HepG2 (cell line): ENCODE results near the gene AAR2. TPM values are rescaled to one million over a fixed set of nuclear protein-coding genes. Genes with fewer than 3 reads are reported as not detected.

Experiments
- ATAC-seq: fragments of 200-7000 bp; cut with Tn5 transposase; 3 replicates; pipeline ENCODE4 v1.9.1; 2020; ENCODE audit warnings: mild to moderate bottlenecking, moderate library complexity
- BruUV-seq: library from RNA; stranded (reverse); fragments of 400-500 nt; replicated peaks from 2 replicates; lab custom pipeline; 2021; lab: Mats Ljungman, UMichigan
- CTCF ChIA-PET: fragments of 300-600 bp; formaldehyde crosslinking; extraction: SDS; loops from one replicate; lab custom pipeline; 2021; ENCODE audit warnings: low total read pairs, inconsistent platforms, low intra/inter-chr PET ratio; lab: Yijun Ruan, JAX
- POLR2A ChIA-PET: fragments of 350-600 bp; sonication (Branson Sonifier 250); formaldehyde crosslinking; loops from one replicate; lab custom pipeline; 2020; ENCODE audit warnings: antibody characterized with exemption, inconsistent platforms; lab: Yijun Ruan, JAX
- DNase-seq: peaks from one replicate; pipeline ENCODE4 v3.0.0-alpha.2; 2015; ENCODE audit warnings: low spot score
- FAIRE-seq: peaks from 3 replicates; lab custom pipeline; 2011; peaks lifted over from hg19 to GRCh38; lab: Jason Lieb, UNC
- H2AFZ ChIP-seq: one replicate; pipeline ENCODE4 v1.6.1; 2011; ENCODE audit warnings: low read length, inconsistent platforms
- H3K27ac ChIP-seq: fragments of 300-600 bp; 3 replicates; pipeline ENCODE4 v1.8.0; 2011; ENCODE audit warnings: mixed run types, mild to moderate bottlenecking, mixed read lengths, low read length, inconsistent platforms; ENCODE audit not compliant: insufficient read depth; ENCODE audit errors: extremely low read length
- H3K27me3 ChIP-seq, 2 experiments: fragments of 200-600 bp in 1 of 2; 2 replicates in 1 of 2; 3 replicates in 1 of 2; pipeline versions ENCODE4 v1.6.0 to v1.8.0; 2011; ENCODE audit warnings: low read length in 2 of 2, mild to moderate bottlenecking in 2 of 2, moderate library complexity in 2 of 2, inconsistent platforms in 1 of 2; ENCODE audit not compliant: insufficient read depth in 2 of 2, control insufficient read depth in 1 of 2
- H3K36me3 ChIP-seq, 2 experiments: fragments of 200-600 bp in 1 of 2; replicated peaks in 1 of 2; 2 replicates in 1 of 2; 3 replicates in 1 of 2; pipeline versions ENCODE4 v1.5.1 to v1.8.0; 2011; ENCODE audit warnings: low read length in 2 of 2, inconsistent platforms in 1 of 2; ENCODE audit not compliant: insufficient read depth in 2 of 2, control insufficient read depth in 1 of 2
- H3K4me1 ChIP-seq: 2 replicates; pipeline ENCODE4 v1.5.1; 2012; ENCODE audit warnings: low read length, inconsistent platforms; ENCODE audit not compliant: insufficient read depth
- H3K4me2 ChIP-seq: 2 replicates; pipeline ENCODE4 v1.6.0; 2011; ENCODE audit warnings: low read depth, low read length, inconsistent platforms
- H3K4me3 ChIP-seq, 3 experiments: fragments of 200-600 bp in 1 of 3; sonication (generic), shearing (Covaris generic) in 1 of 3; replicated peaks in 1 of 3; 2 replicates each; pipeline ENCODE4 v1.5.1; 2011 to 2016; ENCODE audit warnings: low read length in 3 of 3, inconsistent platforms in 2 of 3, low read depth in 2 of 3, mild to moderate bottlenecking in 2 of 3, control low read depth in 1 of 3, mixed read lengths in 1 of 3; ENCODE audit not compliant: insufficient read depth in 1 of 3
- H3K79me2 ChIP-seq: one replicate; pipeline ENCODE4 v1.6.1; 2011; ENCODE audit warnings: low read length, inconsistent platforms; ENCODE audit not compliant: insufficient read depth
- H3K9ac ChIP-seq: 2 replicates; pipeline ENCODE4 v1.6.0; 2011; ENCODE audit warnings: mild to moderate bottlenecking, low read depth, low read length, inconsistent platforms; ENCODE audit not compliant: insufficient read depth
- H3K9me3 ChIP-seq: 2 replicates; pipeline ENCODE4 v1.5.1; 2012; ENCODE audit warnings: mild to moderate bottlenecking, low read length
- H4K20me1 ChIP-seq: 2 replicates; pipeline ENCODE4 v1.6.0; 2011; ENCODE audit warnings: inconsistent platforms, mild to moderate bottlenecking, low read length, moderate library complexity; ENCODE audit not compliant: insufficient read depth
- AHR ChIP-seq: IDR thresholded peaks from 2 replicates; pipeline ENCODE4 v1.6.1; 2018; ENCODE audit warnings: missing genetic modification reagents, missing compliant biosample characterization
- CTCF ChIP-seq: sonication (generic); formaldehyde crosslinking; IDR thresholded peaks from 2 replicates; pipeline ENCODE4 v1.5.0; 2020; ENCODE audit warnings: mild to moderate bottlenecking, missing genetic modification reagents, moderate library complexity
- HMGXB4 ChIP-seq, 2 experiments: sonication (generic) in 1 of 2; formaldehyde crosslinking in 1 of 2; IDR thresholded peaks; 2 replicates each; pipeline versions ENCODE4 v1.4.0 to v1.6.1; 2018 to 2020; ENCODE audit warnings: missing genetic modification reagents in 2 of 2, borderline replicate concordance in 1 of 2, low read depth in 1 of 2, mild to moderate bottlenecking in 1 of 2, missing biosample characterization in 1 of 2
- LRRFIP1 ChIP-seq: sonication (generic); formaldehyde crosslinking; conservative IDR thresholded peaks from 2 replicates; pipeline ENCODE4 v1.4.0; 2020; ENCODE audit warnings: missing genetic modification reagents
- MAX ChIP-seq: IDR thresholded peaks from 2 replicates; pipeline ENCODE4 v1.6.1; 2012; ENCODE audit warnings: inconsistent platforms
- PAF1 ChIP-seq: IDR thresholded peaks from 2 replicates; pipeline ENCODE4 v1.6.1; 2016; ENCODE audit warnings: missing genetic modification reagents, missing compliant biosample characterization
- PPARG ChIP-seq: conservative IDR thresholded peaks from 2 replicates; pipeline ENCODE4 v1.6.1; 2016; ENCODE audit warnings: missing biosample characterization, missing genetic modification reagents
- SMC3 ChIP-seq: IDR thresholded peaks from 2 replicates; pipeline ENCODE4 v1.6.1; 2011; ENCODE audit warnings: low read length, improper control_type of control experiment
- STAG1 ChIP-seq: sonication (generic); formaldehyde crosslinking; IDR thresholded peaks from 2 replicates; pipeline ENCODE4 v1.4.0; 2020; ENCODE audit warnings: missing genetic modification reagents
- TCF12 ChIP-seq, 2 experiments: fragments of 450-650 bp in 1 of 2; sonication (generic) in 1 of 2; formaldehyde crosslinking in 1 of 2; IDR thresholded peaks; 2 replicates each; pipeline versions ENCODE4 v1.6.1 to v1.8.0; 2017 to 2022; ENCODE audit warnings: antibody characterized with exemption in 1 of 2, mild to moderate bottlenecking in 1 of 2, missing genetic modification reagents in 1 of 2, moderate library complexity in 1 of 2
- UBTF ChIP-seq: sonication (generic); formaldehyde crosslinking; IDR thresholded peaks from 2 replicates; pipeline ENCODE4 v1.4.0; 2020; ENCODE audit warnings: mild to moderate bottlenecking, missing genetic modification reagents
- ZNF362 ChIP-seq: sonication (generic); formaldehyde crosslinking; IDR thresholded peaks from 2 replicates; pipeline ENCODE4 v1.4.0; 2020; ENCODE audit warnings: missing genetic modification reagents, mild to moderate bottlenecking, borderline replicate concordance
- ZNF44 ChIP-seq: sonication (generic); formaldehyde crosslinking; IDR thresholded peaks from 2 replicates; pipeline ENCODE4 v1.5.1; 2020; ENCODE audit warnings: mild to moderate bottlenecking, missing genetic modification reagents
- ZNF850 ChIP-seq: sonication (generic); formaldehyde crosslinking; conservative IDR thresholded peaks from 2 replicates; pipeline ENCODE4 v1.9.0; 2021; ENCODE audit warnings: mild to moderate bottlenecking, missing genetic modification reagents
- WGBS: methylation state at CpG from one replicate; pipeline ENCODE4 v1.1.6; 2017; ENCODE audit warnings: low lambda C conversion rate; 5-methylcytosine and 5-hydroxymethylcytosine counted together
- in situ Hi-C: cut with HindIII; loops from 2 replicates; pipeline ENCODE4 v1.10.0; 2017; ENCODE audit warnings: low pct_unique_long_range_greater_than_20kb; ENCODE audit not compliant: extremely low pct_ligation_motif_present
- intact Hi-C: fragments of 100-400 bp; cut with micrococcal nuclease; formaldehyde crosslinking; loops from one replicate; pipeline ENCODE4 v1.10.0; 2022; ENCODE audit not compliant: unreplicated experiment
- polyA plus RNA-seq, 8 experiments: library from polyadenylated mRNA; depleted of rRNA in 3 of 8; stranded (reverse) in 7 of 8; unstranded in 1 of 8; fragments of >200 nt; fragmentation: Illumina TruSeq in 4 of 8; extraction: Trizol in 4 of 8; gene quantifications; 2 replicates each; pipeline versions ENCODE4 v1.2.1 to v1.2.3, GENCODE V29; 2011 to 2016; ENCODE audit warnings: low read depth in 4 of 8, missing spikeins in 1 of 8, mixed read lengths in 1 of 8; ENCODE audit not compliant: insufficient read depth in 1 of 8
- total RNA-seq, 5 experiments: library from RNA; depleted of rRNA; stranded (reverse); fragments of >200 nt; fragmentation: Illumina TruSeq; extraction: Trizol; gene quantifications; 2 replicates each; pipeline ENCODE4 v1.2.3, GENCODE V29; 2016; ENCODE audit warnings: low read depth in 1 of 5

The AAR2 gene
- total and polyA plus RNA-seq, 2 of the 13 experiments (the other 11 are each of a cell fraction or from before 2014, with no cell fraction given), result 45.2 to 46.2 TPM

GRCh38 chr20:36217226-36217625 lies 19.1 kb upstream of the AAR2 start:
- 37% methylated on average over 4 of the region's 4 CpGs for WGBS
- intact Hi-C loops, result no loop called here
- Histone ChIP-seq H3K79me2 (no peaks in the 10 kb centered on the region), H3K4me1 (peaks cover 9% of the 10 kb centered on the region), H4K20me1 (no peaks in the 10 kb centered on the region), H3K4me3 (no peak overlapping the region), H2AFZ (no peak overlapping the region), H3K36me3 (peaks cover 12 to 17% of the 10 kb centered on the region in 2 experiments), H3K4me2 (no peak overlapping the region), H3K27me3 (no peaks in the 10 kb centered on the region), H3K9ac (no peak overlapping the region), H3K9me3 (no peaks in the 10 kb centered on the region), H3K27ac (no peak overlapping the region)
- CTCF ChIA-PET, result no interaction called here
- in situ Hi-C loops, result no loop called here
- peak; percentile 70 for DNase-seq
- ATAC-seq, result peak; percentile 92
- FAIRE-seq, result peak; percentile 89
- POLR2A ChIA-PET, result interaction anchor here (0.6 kb wide), 1 partner anchor 41 kb away, joined by 3 read pairs; no protein-coding TSS in a partner anchor
- no TSS peak for BruUV-seq
- TF ChIP-seq ZNF362 (CRISPR knock-in tag) (no peak), STAG1 (CRISPR knock-in tag) (no peak), ZNF44 (CRISPR knock-in tag) (no peak), ZNF850 (CRISPR knock-in tag) (no peak), CTCF (peak; percentile 40), PPARG (0 out of 2 replicates have a peak, but pooled peaks have one; percentile 29), PAF1 (CRISPR knock-in tag) (no peak), UBTF (CRISPR knock-in tag) (no peak), LRRFIP1 (no peak), SMC3 (peak; percentile 15; the same call in 1 of the 2 replicates), MAX (no peak), AHR (CRISPR knock-in tag) (no peak), TCF12 (IDR thresholded peaks at IDR 0.05) (no peak), TCF12 (CRISPR knock-in tag; IDR thresholded peaks at IDR 0.05) (no peak), HMGXB4 (CRISPR knock-in tag; IDR thresholded peaks at IDR 0.05; ENCODE audit: borderline replicate concordance in 1 of 2, low read depth in 1 of 2) (0 out of 4 replicates have a peak, but pooled peaks of 1 of the 2 experiments have one; percentile 25)
